Activated gamma-delta T cell treated with Interleukin-2 at 50 U/mL for 16 hours (primary cell): ENCODE measurements around the gene NAGK.

Experiments
- DNase-seq: peaks from one replicate; pipeline ENCODE4 v3.0.0-alpha.2; 2020

The NAGK gene

GRCh38 chr2:71117063-71117462, 48.6 kb downstream of the NAGK start:
- no peak for DNase-seq

DNA sequence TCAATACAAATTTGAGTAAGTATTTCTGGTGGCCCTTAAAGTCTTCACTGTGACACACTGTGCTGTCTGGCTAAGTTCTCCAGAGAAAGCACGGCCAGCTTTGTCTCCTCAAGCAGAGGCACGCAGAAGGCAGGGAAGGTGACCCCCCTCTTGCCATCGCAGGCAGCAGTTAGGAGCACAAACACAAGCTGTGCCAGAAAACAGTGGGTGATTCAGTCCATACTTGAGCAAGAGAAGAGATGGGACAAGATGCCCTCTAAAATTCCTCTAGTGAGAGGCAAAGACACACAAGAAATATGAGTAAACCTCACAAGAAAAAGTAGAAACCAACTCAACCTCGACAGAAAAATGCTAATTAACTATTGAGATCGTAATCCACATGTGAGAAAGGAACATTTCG, 51.7 kb downstream of the NAGK start:
- no peak for DNase-seq

GRCh38 chr2:71121479-71121878, 53.0 kb downstream of the NAGK start:
- DNase-seq = no peak

DNA sequence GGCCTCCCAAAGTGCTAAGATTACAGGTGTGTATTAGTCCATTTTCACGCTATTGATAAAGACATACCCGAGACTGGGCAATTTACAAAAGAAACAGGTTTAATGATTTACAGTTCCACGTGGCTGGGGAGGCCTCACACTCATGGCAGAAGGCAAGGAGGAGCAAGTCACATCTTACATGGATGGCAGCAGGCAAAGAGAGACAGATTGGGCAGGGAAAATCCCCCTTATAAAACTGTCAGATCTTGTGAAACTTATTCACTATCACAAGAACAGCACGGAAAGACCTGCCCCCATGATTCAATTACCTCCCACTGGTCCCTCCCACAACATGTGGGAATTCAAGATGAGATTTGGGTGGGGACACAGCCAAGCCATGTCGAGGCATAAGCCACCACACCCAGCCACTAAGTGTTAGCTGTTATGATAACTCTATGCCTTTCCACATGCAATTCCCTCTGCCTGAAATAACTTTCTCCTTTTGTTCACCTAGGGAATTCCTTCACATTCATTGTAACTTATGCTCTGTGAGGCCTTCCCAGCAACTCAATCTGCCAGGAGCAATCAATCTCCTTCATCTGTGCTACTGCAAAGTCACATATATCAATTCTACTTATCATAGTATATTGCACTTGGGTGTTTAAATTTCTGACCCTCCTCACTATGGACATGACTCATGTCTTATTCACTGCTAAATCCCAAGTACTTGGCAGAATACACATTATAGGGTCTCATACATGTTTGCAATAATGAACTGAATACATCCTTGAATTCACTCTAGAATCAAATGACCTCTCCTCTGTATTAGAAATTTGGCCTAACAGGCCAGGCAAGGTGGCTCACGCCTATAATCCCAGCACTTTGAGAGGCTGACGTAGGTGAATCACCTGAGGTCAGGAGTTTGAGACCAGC, 54.2 kb downstream of the NAGK start:
- no peak for DNase-seq

GRCh38 chr2:71125506-71126294, 57.3 kb downstream of the NAGK start:
- DNase-seq = no peak

DNA sequence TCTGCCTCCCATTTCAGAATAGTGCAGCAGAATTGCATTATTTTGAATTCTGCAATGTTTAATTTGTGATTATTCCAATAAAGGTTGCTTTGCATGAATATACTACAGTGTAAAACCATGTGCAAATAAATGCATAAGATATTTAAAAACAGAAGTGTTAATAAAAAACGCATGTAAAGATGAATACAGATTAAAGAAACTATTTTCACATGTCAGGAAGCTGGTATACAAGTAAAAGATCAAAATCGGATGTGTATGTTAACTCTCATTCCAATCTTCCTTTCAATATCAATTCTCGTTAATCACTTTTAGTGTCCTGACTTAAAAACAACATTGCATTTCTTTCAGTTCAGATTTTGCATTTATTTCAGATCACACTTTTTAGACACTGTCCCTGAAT, 58.5 kb downstream of the NAGK start:
- DNase-seq = no peak
